ENCODE results near the gene APLP2.

GRCh38 chr11:130096042-130096441 lies 26.3 kb downstream of the APLP2 start:
- TF ChIP-seq PATZ1 (CRISPR knock-in tag; IDR thresholded peaks at IDR 0.05; ENCODE audit: borderline replicate concordance) = no peak
- no peak for TF ChIP-seq POU6F1 (CRISPR knock-in tag; IDR thresholded peaks at IDR 0.05; ENCODE audit: borderline replicate concordance, low read depth)
- no peak for TF ChIP-seq ZC3H10 (CRISPR knock-in tag; IDR thresholded peaks at IDR 0.05)
- TF ChIP-seq CREB5 (CRISPR knock-in tag; IDR thresholded peaks at IDR 0.05; ENCODE audit: low read depth) = no peak

Data from SK-N-SH treated with all-trans-retinoic acid at 6 μM for 48 hours (cell line).